GM21390 (cell line): ENCODE measurements around the gene FUNDC2.

Experiments
- ATAC-seq: cut with Tn5 transposase; IDR thresholded peaks from one replicate; pipeline ENCODE4 v1.9.1; 2021; ENCODE audit not compliant: unreplicated experiment

Gene FUNDC2

GRCh38 chrX:155069414-155069813, 42.8 kb downstream of the FUNDC2 start:
- no peak for ATAC-seq

GRCh38 chrX:155070038-155070437, 43.4 kb downstream of the FUNDC2 start:
- no peak for ATAC-seq

DNA sequence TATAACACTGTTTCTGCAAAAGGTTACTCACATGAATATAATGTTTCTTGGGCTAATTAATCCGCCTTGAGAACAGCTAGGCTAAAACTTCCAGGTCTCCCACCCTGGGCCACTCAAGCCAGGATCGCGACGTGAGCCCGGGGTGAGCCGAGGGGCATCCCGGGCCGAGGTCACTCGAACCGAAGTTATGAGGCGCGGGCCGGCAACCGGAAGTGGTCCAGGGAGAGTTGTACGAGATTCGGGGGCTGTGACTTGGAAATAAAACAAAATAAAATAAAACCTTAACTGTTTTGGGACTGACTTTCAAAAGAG, 44.0 kb downstream of the FUNDC2 start:
- ATAC-seq, result peak; percentile 27

GRCh38 chrX:155070975-155071693, 44.5 kb downstream of the FUNDC2 start, which contains the start of the genes BRCC3, CMC4 and MTCP1:
Gene BRCC3 (plus strand): TSS chrX:155071508. CDS start chrX:155071528, 20 bp downstream.
Gene CMC4 (minus strand): TSS chrX:155071136. CDS start chrX:155064023, 7,113 bp downstream.
Gene MTCP1 (minus strand): TSS chrX:155071136. CDS start chrX:155066010, 5,126 bp downstream.
- peak; percentile 87 for ATAC-seq

GRCh38 chrX:155071694-155072280, 45.1 kb downstream of the FUNDC2 start:
- peak; percentile 17 for ATAC-seq

DNA sequence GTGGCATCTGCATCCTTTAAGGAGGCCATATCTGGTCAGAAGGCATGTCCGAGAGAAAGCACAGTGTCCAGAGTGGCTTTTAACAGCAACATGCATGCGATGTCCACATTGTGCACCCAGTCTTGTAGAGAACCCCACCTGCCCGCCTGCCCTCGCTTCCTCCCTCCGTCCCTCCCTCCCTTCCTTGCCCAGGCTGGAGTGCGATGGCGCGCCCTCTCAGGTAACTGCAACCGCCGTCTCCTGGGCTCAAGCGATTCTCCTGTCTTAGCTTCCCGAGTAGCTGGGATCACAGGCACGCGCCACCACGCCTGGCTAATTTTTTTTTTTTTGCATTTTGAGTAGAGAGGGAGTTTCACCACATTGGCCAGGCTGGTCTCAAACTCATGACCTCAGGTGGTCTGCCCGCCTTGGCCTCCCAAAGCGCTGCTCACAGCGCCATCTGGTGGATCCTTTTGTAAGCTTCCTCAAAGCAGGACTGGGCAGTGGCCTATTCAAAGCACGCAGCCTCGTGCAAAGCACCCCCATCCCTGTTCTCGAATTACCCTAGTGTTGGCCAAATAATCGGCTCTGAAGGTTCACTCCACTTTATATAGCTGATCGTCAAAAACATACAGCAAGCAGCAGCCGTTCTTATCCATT, 59.7 kb downstream of the FUNDC2 start:
- no peak for ATAC-seq

DNA sequence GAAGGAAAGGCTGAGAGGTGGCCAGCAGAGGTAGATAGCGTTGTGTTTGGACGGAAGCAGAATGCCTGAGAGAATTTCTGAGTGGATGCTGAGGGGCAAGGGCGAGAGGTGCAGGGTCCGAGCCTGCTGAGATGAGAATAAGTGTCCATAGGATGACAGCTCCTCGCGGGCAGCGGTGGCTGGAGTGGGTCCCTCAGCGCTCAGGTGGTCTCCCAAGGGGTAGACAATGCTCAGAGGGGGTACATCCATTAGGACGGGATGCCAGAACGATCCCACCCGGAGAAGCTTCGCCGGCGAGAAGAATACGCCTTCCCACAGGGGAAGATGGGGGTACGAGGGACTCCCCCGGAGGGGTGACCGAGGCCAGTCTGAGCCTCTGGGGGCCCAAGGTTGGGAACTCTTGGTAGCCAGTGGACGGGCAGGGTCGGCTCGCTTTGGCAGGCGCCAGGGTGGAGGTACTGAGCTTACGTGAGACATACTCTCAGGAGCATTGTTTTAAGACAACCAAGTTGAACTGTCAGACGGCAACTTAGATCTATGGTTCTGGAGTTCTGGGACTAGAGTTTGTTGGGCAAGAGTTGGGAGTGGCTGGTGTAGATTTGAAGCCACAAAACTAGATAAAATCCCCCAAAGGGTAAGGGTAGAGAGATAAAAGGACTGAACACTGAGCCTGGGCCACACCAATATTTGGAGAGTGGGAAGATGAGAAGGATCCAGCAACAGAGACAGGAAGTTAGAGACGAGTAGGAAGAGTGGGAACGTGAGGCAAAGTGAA, 60.5 kb downstream of the FUNDC2 start:
- no peak for ATAC-seq

- ATAC-seq, result no peak
These were observed 67.9 kb downstream of the FUNDC2 start for GRCh38 chrX:155094468-155095061.

- no peak for ATAC-seq
These were observed 79.3 kb downstream of the FUNDC2 start for GRCh38 chrX:155105919-155106318.

GRCh38 chrX:155108427-155108826, 81.8 kb downstream of the FUNDC2 start:
- ATAC-seq, result no peak
